GM12878 (cell line): Measurements from ENCODE around the gene MAGI3. TPM values are rescaled to one million over a fixed set of nuclear protein-coding genes. Genes with fewer than 3 reads are reported as not detected.

Experiments used
- ATAC-seq: fragments of 200-7000 bp; cut with Tn5 transposase; 3 replicates; pipeline ENCODE4 v1.9.1; 2020; ENCODE audit warnings: mild to moderate bottlenecking, moderate library complexity
- BruUV-seq: library from RNA; stranded (reverse); fragments of 400-500 nt; replicated peaks from 2 replicates; lab custom pipeline; 2021; lab: Mats Ljungman, UMichigan
- CTCF ChIA-PET: fragments of 300-600 bp; sonication (Branson Sonifier 250); formaldehyde crosslinking; extraction: SDS; loops from one replicate; lab custom pipeline; 2021; ENCODE audit warnings: inconsistent platforms; lab: Yijun Ruan, JAX
- POLR2A ChIA-PET: fragments of 350-600 bp; formaldehyde crosslinking; extraction: SDS; loops from one replicate; lab custom pipeline; 2021; ENCODE audit warnings: inconsistent platforms; lab: Charles Lee
- RAD21 ChIA-PET: fragments of 300-600 bp; sonication (Branson Sonifier 250); formaldehyde crosslinking; loops from one replicate; lab custom pipeline; 2023; ENCODE audit warnings: antibody characterized with exemption; ENCODE audit not compliant: unreplicated experiment; lab: Charles Lee
- SMC1A ChIA-PET: fragments of 300-600 bp; sonication (Branson Sonifier 250); formaldehyde crosslinking; loops from one replicate; lab custom pipeline; 2023; ENCODE audit not compliant: unreplicated experiment, uncharacterized antibody; lab: Charles Lee
- DNase-seq: peaks from one replicate; pipeline ENCODE4 v3.0.0-alpha.2; 2011; ENCODE audit warnings: low read depth, low spot score
- FAIRE-seq: peaks from 3 replicates; lab custom pipeline; 2011; peaks lifted over from hg19 to GRCh38; lab: Jason Lieb, UNC
- H2AFZ ChIP-seq: 2 replicates; pipeline ENCODE4 v1.6.0; 2011; ENCODE audit warnings: low read depth, low read length, control low read depth; ENCODE audit not compliant: control insufficient read depth
- H3K27ac ChIP-seq: 2 replicates; pipeline ENCODE4 v1.5.1; 2011; ENCODE audit warnings: control low read depth; ENCODE audit not compliant: control insufficient read depth, insufficient read depth
- H3K27me3 ChIP-seq, 2 experiments: replicated peaks in 1 of 2; 2 replicates each; pipeline versions ENCODE4 v1.6.0 to v1.6.1; 2011; ENCODE audit warnings: low read length in 1 of 2; ENCODE audit not compliant: control insufficient read depth in 2 of 2, insufficient read depth in 2 of 2
- H3K36me3 ChIP-seq, 2 experiments: 2 replicates each; pipeline ENCODE4 v1.5.1; 2011; ENCODE audit warnings: low read length in 1 of 2; ENCODE audit not compliant: control insufficient read depth in 2 of 2, insufficient read depth in 2 of 2
- H3K4me1 ChIP-seq: 2 replicates; pipeline ENCODE4 v1.6.1; 2011; ENCODE audit warnings: mild to moderate bottlenecking, low read length, moderate library complexity, mixed read lengths; ENCODE audit not compliant: control insufficient read depth, insufficient read depth
- H3K4me2 ChIP-seq: 2 replicates; pipeline ENCODE4 v1.6.0; 2011; ENCODE audit warnings: control low read depth; ENCODE audit not compliant: control insufficient read depth, insufficient read depth
- H3K4me3 ChIP-seq: fragments of 200-600 bp; sonication (generic); 2 replicates; pipeline ENCODE4 v1.5.1; 2016
- H3K79me2 ChIP-seq: 2 replicates; pipeline ENCODE4 v1.6.0; 2011; ENCODE audit warnings: low read length; ENCODE audit not compliant: control insufficient read depth, insufficient read depth
- H3K9ac ChIP-seq: 2 replicates; pipeline ENCODE4 v1.8.0; 2011; ENCODE audit warnings: low read length, control low read depth, mixed read lengths; ENCODE audit not compliant: control insufficient read depth, insufficient read depth
- H3K9me3 ChIP-seq: replicated peaks from 3 replicates; pipeline ENCODE4 v1.5.1; 2011; ENCODE audit warnings: mild to moderate bottlenecking, low read length; ENCODE audit not compliant: control insufficient read depth, insufficient read depth
- H4K20me1 ChIP-seq: 2 replicates; pipeline ENCODE4 v1.6.0; 2011; ENCODE audit not compliant: control insufficient read depth, insufficient read depth
- BMI1 ChIP-seq: fragments of 450-650 bp; IDR thresholded peaks from 2 replicates; pipeline ENCODE4 v1.6.1; 2016; ENCODE audit warnings: mild to moderate bottlenecking, moderate library complexity, borderline replicate concordance
- CEBPB ChIP-seq, 2 experiments: fragments of 150-350 bp in 1 of 2; IDR thresholded peaks; 2 replicates each; pipeline ENCODE4 v1.6.1; 2012 to 2014; ENCODE audit warnings: low read depth in 2 of 2, low read length in 2 of 2, borderline replicate concordance in 1 of 2, inconsistent platforms in 1 of 2
- ESRRA ChIP-seq: IDR thresholded peaks from 2 replicates; pipeline ENCODE4 v1.6.1; 2012; ENCODE audit warnings: mild to moderate bottlenecking, low read length, improper control_type of control experiment
- HDAC2 ChIP-seq: fragments of 200-600 bp; sonication (generic); IDR thresholded peaks from 2 replicates; pipeline ENCODE4 v1.6.1; 2017
- KLF5 ChIP-seq: fragments of 450-650 bp; IDR thresholded peaks from 2 replicates; pipeline ENCODE4 v1.6.1; 2014; ENCODE audit warnings: mild to moderate bottlenecking; ENCODE audit not compliant: partially characterized antibody
- MXI1 ChIP-seq: fragments of 150-350 bp; IDR thresholded peaks from 2 replicates; pipeline ENCODE4 v1.6.1; 2011; ENCODE audit warnings: low read depth, mild to moderate bottlenecking, inconsistent platforms, low read length, improper control_type of control experiment
- NBN ChIP-seq: fragments of 450-650 bp; IDR thresholded peaks from 2 replicates; pipeline ENCODE4 v1.6.1; 2016
- NR2F1 ChIP-seq: fragments of 450-650 bp; conservative IDR thresholded peaks from 2 replicates; pipeline ENCODE4 v1.6.1; 2017; ENCODE audit warnings: mild to moderate bottlenecking
- SIN3A ChIP-seq: IDR thresholded peaks from 2 replicates; pipeline ENCODE4 v1.6.1; 2012; ENCODE audit warnings: low read depth, low read length, improper control_type of control experiment
- SMARCA5 ChIP-seq: fragments of 450-650 bp; IDR thresholded peaks from 2 replicates; pipeline ENCODE4 v1.6.1; 2017; ENCODE audit warnings: mild to moderate bottlenecking
- SRF ChIP-seq, 2 experiments: IDR thresholded peaks; 2 replicates each; pipeline ENCODE4 v1.6.1; 2011; ENCODE audit warnings: low read depth in 2 of 2, low read length in 2 of 2, mild to moderate bottlenecking in 1 of 2, moderate library complexity in 1 of 2
- ZNF207 ChIP-seq: fragments of 450-650 bp; IDR thresholded peaks from 2 replicates; pipeline ENCODE4 v1.6.1; 2014; ENCODE audit warnings: antibody characterized with exemption, mild to moderate bottlenecking, borderline replicate concordance
- ZNF384 ChIP-seq: IDR thresholded peaks from 2 replicates; pipeline ENCODE4 v1.6.1; 2012; ENCODE audit warnings: low read depth, mild to moderate bottlenecking, low read length, improper control_type of control experiment, borderline replicate concordance
- WGBS: methylation state at CpG from one replicate; pipeline ENCODE4 v1.1.6; 2016; ENCODE audit warnings: low lambda C conversion rate; ENCODE audit not compliant: insufficient replicate concordance, insufficient coverage; ENCODE audit errors: missing lambda C conversion rate; 5-methylcytosine and 5-hydroxymethylcytosine counted together
- in situ Hi-C: fragments of 300-500 bp; cut with MboI; formaldehyde crosslinking; loops from 9 replicates; pipeline ENCODE4 v1.14.3; 2018; ENCODE audit warnings: mixed read lengths
- intact Hi-C: fragments of 100-400 bp; cut with micrococcal nuclease; formaldehyde crosslinking; loops from one replicate; pipeline ENCODE4 v1.14.2; 2022; ENCODE audit not compliant: unreplicated experiment
- polyA plus RNA-seq, 11 experiments: library from polyadenylated mRNA; depleted of rRNA in 4 of 11; unstranded in 6 of 11; stranded (reverse) in 5 of 11; fragments of >200 nt; fragmentation: Nextera tagmentation in 4 of 11; fragmentation: Illumina TruSeq in 1 of 11; extraction: Ambion mirVana in 4 of 11; extraction: Trizol in 1 of 11; gene quantifications; 1 replicate in 1 of 11; 2 replicates in 10 of 11; pipeline versions ENCODE4 v1.2.1 to v1.2.3, GENCODE V29; 2011 to 2016; ENCODE audit warnings: inconsistent platforms in 2 of 11, missing spikeins in 2 of 11, low read depth in 1 of 11
- total RNA-seq, 4 experiments: library from RNA; depleted of rRNA in 3 of 4; stranded (reverse); fragments of >200 nt in 3 of 4; fragmentation: Illumina TruSeq in 1 of 4; extraction: Trizol in 1 of 4; gene quantifications; 2 replicates each; pipeline versions ENCODE4 v1.2.1 to v1.2.3, GENCODE V29; 2013 to 2021
- TF ChIP-seq, protein P1 (sequence below): fragments of 450-650 bp; IDR thresholded peaks from 2 replicates; pipeline ENCODE4 v1.6.1; 2017; ENCODE audit warnings: mild to moderate bottlenecking

MAGI3 gene
- total and polyA plus RNA-seq, 10 of the 15 experiments (the other 5 are each of a cell fraction or from before 2014, with no cell fraction given) = 0.17 to 0.65 (median 0.32) TPM

DNA sequence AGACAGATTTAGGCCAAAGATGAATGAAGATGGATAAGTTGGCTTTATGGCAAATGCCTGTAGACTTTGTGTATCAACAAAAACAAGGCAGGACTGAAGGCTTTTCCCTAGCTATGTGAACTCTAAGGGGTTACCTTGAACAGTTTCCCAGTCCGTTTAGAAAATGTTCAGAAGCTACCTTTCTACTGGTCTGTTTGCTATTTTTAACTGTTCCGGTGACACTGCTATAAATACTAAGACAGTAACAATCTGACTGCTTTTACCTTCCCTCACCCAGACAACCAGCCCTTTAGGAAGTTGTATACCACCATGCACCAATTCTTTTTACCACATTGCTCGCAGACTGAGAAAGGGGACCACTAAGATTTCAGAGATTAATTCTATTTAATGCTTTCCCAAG is 266.8 kb downstream of the MAGI3 start:
- Histone ChIP-seq H3K4me2 (no peak overlapping the region), H3K79me2 (no peaks in the 10 kb centered on the region), H3K4me3 (no peak overlapping the region), H3K36me3 (no peaks in the 10 kb centered on the region), H3K4me1 (no peaks in the 10 kb centered on the region), H2AFZ (no peak overlapping the region), H4K20me1 (no peaks in the 10 kb centered on the region), H3K9ac (no peak overlapping the region), H3K27me3 (no peaks in the 10 kb centered on the region), H3K27ac (no peak overlapping the region), H3K9me3 (no peaks in the 10 kb centered on the region)
- intact Hi-C loops (no loop called here), in situ Hi-C loops (no loop called here)
- TF ChIP-seq ZNF384 = no peak
- TF ChIP-seq SRF (IDR thresholded peaks at IDR 0.05; ENCODE audit: low read depth in 2 of 2, low read length in 2 of 2) = no peak
- TF ChIP-seq BMI1 = no peak
- no peak for TF ChIP-seq NBN
- no peak for DNase-seq
- no TSS peak for BruUV-seq
- WGBS = 78% methylated on average over 3 of the region's 3 CpGs
- no peak for ATAC-seq
- RAD21 ChIA-PET = no interaction called here
- SMC1A ChIA-PET = interaction anchor here (2.1 kb wide), 1 partner anchor 10 kb away, joined by 4 read pairs; no protein-coding TSS in a partner anchor
- POLR2A ChIA-PET = no interaction called here
- no peak for FAIRE-seq
- CTCF ChIA-PET = interaction anchor here (0.6 to 0.9 kb wide), 2 partner anchors 19 to 812 kb away, joined by 3 read pairs; no protein-coding TSS in a partner anchor

DNA sequence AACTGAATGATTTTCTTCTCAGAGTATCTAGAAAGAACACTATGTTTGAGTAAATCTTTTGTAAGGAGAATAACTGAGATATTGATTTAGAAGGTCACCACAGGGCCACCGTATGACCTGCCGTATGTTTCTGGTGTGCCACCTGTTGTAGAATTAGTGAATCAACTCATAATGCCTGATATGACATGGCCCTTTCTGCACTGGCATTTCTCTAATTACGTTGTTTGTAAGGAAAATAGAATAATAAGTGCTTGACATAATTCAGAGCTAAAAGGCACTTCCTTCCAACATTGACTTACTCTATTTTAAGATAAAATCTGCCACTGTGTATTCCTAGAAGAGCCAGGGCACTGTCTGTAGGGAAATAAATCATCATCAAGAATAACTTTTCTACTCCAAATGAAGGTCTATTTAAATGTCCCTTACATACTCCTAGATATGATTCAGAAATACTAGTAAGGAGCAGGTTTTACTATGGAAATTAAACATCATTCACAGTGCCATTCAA is 267.3 kb downstream of the MAGI3 start:
- H3K9ac ChIP-seq = no peak overlapping the region
- CTCF ChIA-PET = interaction anchor here (0.6 kb wide), 1 partner anchor 812 kb away, joined by 3 read pairs; no protein-coding TSS in a partner anchor
- no peak overlapping the region for H3K27ac ChIP-seq
- H2AFZ ChIP-seq = no peak overlapping the region
- SMC1A ChIA-PET = interaction anchor here (2.1 kb wide), 1 partner anchor 9 kb away, joined by 4 read pairs; no protein-coding TSS in a partner anchor
- ATAC-seq = no peak
- FAIRE-seq = no peak
- H3K4me1 ChIP-seq = no peaks in the 10 kb centered on the region
- H3K9me3 ChIP-seq = no peaks in the 10 kb centered on the region
- H3K27me3 ChIP-seq = no peaks in the 10 kb centered on the region
- no peaks in the 10 kb centered on the region for H3K79me2 ChIP-seq
- no peak overlapping the region for H3K4me2 ChIP-seq
- no peaks in the 10 kb centered on the region for H4K20me1 ChIP-seq
- WGBS = 78% methylated on average over 3 of the region's 3 CpGs
- RAD21 ChIA-PET = no interaction called here
- DNase-seq = no peak
- no peaks in the 10 kb centered on the region for H3K36me3 ChIP-seq
- in situ Hi-C loops = no loop called here
- H3K4me3 ChIP-seq = no peak overlapping the region
- intact Hi-C loops = no loop called here
- POLR2A ChIA-PET = interaction anchor here (0.5 kb wide), 1 partner anchor 268 kb away, joined by 3 read pairs; no protein-coding TSS in a partner anchor
- no TSS peak for BruUV-seq
- TF ChIP-seq, protein P1, sequence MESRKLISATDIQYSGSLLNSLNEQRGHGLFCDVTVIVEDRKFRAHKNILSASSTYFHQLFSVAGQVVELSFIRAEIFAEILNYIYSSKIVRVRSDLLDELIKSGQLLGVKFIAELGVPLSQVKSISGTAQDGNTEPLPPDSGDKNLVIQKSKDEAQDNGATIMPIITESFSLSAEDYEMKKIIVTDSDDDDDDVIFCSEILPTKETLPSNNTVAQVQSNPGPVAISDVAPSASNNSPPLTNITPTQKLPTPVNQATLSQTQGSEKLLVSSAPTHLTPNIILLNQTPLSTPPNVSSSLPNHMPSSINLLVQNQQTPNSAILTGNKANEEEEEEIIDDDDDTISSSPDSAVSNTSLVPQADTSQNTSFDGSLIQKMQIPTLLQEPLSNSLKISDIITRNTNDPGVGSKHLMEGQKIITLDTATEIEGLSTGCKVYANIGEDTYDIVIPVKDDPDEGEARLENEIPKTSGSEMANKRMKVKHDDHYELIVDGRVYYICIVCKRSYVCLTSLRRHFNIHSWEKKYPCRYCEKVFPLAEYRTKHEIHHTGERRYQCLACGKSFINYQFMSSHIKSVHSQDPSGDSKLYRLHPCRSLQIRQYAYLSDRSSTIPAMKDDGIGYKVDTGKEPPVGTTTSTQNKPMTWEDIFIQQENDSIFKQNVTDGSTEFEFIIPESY = no peak
- TF ChIP-seq KLF5 (no peak), MXI1 (no peak), CEBPB (IDR thresholded peaks at IDR 0.05; ENCODE audit: borderline replicate concordance in 1 of 2, low read depth in 2 of 2, low read length in 2 of 2) (no peak), SMARCA5 (no peak), ESRRA (no peak), HDAC2 (no peak), NR2F1 (no peak), ZNF207 (no peak), SIN3A (no peak)
